Measurements from ENCODE around the gene CTTNBP2NL.
"Not testable (repeated sequence)": the region's sequence is repeated elsewhere in the genome, so short reads cannot be mapped to it uniquely, and the experiment has no call there.

The CTTNBP2NL gene

GRCh38 chr1:112470324-112470723 is 74.3 kb downstream of the CTTNBP2NL start:
- not testable (repeated sequence) for DNase-seq

GRCh38 chr1:112470966-112471365 is 75.0 kb downstream of the CTTNBP2NL start:
- DNase-seq = no peak

DNA sequence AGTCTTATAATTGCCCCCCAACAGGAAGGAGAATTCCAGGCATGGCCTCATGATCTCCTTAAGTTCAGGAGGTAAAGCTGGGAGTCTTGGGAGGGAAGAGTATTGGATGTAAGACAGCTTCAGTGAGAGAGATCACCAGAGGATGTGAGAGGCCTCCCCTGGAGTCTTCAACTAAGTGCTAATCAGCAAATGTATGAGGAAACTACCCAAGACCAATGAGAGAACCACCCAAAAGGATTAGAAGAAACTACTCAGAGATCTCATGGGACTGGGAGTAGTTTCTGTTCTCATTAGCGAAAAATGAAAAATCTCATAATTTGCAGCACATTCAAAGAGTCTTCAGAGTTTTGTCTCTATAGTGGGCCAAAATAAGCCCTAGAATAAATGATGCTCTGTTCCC is 76.1 kb downstream of the CTTNBP2NL start:
- DNase-seq = no peak

- DNase-seq = no peak
Measured at GRCh38 chr1:112477550-112477949, 81.5 kb downstream of the CTTNBP2NL start.

DNA sequence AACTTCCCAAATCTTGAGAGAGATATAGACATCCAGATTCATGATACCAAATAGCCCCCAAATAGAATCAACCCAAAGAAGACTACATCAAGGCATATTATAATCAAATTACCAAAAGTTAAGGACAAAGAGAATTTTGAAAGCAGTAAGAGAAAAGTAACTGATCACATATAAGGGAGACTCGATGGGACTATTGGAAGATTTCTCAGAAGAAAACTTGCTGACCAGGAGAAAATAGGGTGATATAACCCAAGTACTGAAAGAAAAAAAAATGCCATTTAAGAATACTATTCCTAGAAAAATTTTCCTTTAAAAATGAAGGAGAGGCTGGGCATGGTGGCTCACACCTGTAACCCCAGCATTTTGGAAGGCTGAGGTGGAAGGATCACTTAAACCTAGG is 82.3 kb downstream of the CTTNBP2NL start:
- no peak for DNase-seq

DNA sequence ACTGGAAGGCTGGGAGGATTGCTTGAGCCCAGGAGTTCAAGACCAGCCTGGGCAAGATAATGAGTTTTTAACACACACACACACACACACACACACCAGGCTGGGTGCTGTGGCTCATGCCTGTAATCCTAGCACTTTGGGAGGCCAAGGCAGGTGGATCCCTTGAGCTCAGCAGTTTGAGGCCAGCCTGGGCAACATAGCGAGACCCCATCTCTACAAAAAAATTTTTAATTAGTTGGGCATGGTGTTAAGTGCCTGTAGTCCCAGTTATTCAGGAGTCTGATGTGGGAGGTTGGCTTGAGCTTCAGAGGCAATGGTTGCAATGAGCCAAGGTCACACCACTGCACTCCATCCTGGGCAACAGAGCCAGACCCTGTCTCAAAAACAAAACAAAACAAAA is 90.0 kb downstream of the CTTNBP2NL start:
- not testable (repeated sequence) for DNase-seq

- DNase-seq = not testable (repeated sequence)
Measured at GRCh38 chr1:112487686-112488085, 91.7 kb downstream of the CTTNBP2NL start.

DNA sequence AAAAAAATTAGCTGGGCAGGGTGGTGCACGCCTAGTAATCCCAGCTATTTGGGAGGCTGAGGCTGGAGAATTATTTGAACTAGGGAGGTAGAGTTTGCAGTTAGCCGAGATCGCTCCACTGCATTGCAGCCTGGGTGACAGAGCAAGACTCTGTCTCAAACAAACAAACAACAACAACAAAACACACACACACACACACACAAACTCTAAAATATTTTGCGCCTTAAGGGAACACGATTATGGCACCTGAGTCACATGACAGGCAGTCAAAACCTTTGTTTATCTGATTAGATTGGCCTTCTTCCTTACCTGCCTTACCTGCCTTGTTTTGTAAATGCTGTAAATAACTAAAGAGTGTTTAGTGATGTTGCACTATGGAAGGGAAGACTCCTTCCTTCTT is 92.1 kb downstream of the CTTNBP2NL start:
- no peak for DNase-seq

DNA sequence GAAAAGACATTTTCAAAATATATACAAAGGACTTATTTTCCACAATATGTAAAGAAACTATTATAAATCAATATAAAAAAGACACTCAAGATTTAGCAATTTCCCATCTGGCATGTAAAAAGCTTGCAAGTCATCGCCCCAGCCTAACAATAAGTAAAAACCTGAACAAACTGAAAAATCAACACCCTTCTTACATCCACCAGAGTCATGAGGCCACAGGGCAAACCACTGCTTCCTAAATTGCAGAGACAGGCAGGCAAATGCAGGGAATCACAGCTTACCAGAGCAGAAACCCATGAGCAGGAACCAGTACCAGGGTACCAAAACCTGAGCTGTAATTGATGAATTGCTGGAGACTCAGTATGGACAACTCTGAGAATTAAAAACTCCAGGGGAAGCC is 96.1 kb downstream of the CTTNBP2NL start:
- DNase-seq = no peak

GRCh38 chr1:112493351-112493750 is 97.3 kb downstream of the CTTNBP2NL start:
- no peak for DNase-seq

GRCh38 chr1:112496290-112496689 is 100.3 kb downstream of the CTTNBP2NL start:
- no peak for DNase-seq

DNA sequence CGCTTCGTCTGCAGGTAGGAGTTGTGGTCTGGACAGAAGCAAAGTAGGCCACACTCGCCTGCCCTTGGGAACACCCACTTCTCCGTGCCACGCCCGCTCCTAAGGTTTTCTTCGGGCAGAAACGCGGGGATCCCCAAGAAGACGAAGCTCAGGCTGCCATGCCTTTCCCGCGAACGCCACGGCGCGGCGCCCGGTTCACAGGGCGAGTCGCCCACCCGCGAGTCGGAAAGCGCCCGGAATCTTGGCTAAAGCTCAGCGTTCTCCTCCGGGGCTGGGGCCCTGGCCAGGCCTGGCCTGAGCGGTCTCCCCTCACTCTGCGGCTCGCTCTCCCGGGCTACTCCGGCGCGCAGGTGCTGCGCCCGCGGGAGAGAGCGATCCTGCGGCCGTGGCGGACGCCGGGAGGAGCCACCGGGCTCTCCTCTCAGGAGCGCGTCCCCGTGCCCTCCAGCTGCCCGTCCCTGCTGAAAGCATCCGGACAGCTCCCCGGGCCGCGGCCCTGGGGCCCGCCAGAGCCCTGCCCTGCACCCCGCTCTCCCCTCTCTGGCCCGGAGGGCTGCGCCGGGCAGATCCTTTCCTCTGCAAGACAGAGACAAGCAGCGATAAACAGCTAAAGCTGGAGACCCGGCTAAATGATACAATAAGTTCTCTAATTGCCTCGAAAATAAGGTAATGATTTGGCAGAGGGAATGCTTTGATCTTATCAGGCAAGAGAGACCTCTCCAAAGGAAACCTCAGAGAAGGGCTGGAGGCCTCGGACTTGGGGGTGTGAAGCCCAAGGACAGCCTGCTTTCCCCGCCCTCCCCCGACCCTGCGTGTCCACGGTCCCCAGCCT is 106.0 kb downstream of the CTTNBP2NL start:
- DNase-seq = peak; percentile 20

DNA sequence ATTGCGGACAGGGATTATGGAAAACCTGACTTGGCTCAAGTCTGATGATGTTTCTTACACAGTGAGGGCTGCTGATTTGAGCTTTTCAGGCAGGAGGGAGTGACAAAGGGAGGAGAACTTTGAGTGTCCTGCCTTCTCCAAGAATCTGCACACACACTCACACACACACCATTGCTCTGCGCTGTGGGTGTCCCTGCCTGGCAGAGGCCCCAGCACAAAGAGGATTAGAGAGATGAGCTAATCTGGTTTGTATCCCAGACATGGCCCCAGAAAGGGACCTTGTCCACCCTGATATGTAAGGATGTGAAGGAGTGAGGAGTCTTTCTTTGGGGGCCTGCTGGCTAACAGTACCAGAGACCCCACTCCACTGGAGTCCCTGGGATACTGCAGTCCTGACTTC is 106.8 kb downstream of the CTTNBP2NL start:
- DNase-seq = no peak

DNA sequence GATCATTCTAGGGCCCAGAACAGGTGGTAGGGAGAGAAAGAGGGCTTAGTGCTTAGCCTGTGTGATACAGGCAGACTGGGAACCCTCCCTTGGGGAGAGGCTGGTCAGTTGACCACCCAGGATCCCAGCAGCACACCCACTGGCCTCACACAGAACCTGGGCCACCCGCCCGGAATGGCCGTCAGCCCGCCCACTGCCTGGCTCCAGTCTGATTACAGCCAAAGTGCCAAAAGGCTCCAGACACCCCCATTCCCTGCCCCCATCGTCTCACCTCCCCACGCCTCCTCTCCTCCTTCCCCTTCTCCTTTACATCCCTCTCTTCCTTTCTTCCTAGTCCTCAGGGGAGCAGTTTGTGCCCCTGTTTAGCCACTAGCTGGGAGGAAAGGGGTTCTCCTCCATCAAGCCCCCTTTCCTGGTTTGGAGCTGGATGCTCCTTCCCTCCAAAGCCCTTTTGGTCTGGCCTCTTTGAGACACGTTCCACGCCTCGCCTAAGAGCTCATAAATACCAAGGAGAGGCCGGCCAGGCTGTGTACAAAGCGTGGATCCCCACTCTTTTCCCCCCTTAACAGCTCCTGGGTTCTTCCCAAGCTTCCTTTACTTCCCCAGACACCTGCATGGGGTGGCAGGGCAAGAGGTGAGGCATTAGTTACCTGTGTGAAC is 108.1 kb downstream of the CTTNBP2NL start:
- no peak for DNase-seq

- DNase-seq = no peak
Measured at GRCh38 chr1:112504661-112505399, 108.8 kb downstream of the CTTNBP2NL start.

GRCh38 chr1:112505400-112505785 is 109.4 kb downstream of the CTTNBP2NL start:
- no peak for DNase-seq

DNA sequence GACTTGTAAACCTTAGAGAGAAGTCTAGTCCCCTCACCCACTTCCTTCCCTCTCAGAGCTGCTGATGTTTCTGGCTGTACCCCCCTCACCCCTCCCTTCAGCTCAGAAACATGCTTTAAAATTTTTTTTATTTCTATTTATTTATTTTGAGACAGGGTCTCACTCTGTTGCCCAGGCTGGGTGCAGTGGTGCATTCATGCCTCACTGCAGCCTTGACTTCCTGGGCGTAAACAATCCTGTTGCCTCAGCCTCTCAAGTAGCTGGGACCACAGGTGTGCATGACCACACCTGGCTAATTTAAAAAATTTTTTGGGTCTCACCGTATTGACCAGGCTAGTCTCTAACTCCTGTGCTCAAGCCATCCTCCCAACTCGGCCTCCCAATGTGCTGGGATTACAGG is 109.9 kb downstream of the CTTNBP2NL start:
- DNase-seq = no peak

- no peak for DNase-seq
Measured at GRCh38 chr1:112506306-112506705, 110.3 kb downstream of the CTTNBP2NL start.

DNA sequence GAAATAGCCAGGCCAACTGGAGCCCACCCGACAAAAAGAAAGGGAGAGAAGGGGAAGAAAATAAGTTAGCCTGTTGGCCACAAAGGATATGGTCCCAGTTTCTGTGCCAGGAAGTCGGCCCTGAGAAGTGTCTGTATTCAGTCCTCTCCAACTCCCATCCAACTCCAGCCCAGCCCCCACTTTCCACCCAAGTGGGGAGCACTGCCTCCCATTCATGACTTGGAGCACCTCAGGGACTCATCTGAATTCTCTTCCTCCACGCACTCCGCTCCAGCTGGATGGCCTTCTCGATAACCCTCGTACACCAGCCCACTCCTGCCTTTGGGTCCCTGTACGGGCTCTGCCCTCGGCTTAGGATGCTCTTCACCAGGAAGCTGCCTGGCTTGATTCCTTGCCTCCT is 110.7 kb downstream of the CTTNBP2NL start:
- DNase-seq = no peak

DNA sequence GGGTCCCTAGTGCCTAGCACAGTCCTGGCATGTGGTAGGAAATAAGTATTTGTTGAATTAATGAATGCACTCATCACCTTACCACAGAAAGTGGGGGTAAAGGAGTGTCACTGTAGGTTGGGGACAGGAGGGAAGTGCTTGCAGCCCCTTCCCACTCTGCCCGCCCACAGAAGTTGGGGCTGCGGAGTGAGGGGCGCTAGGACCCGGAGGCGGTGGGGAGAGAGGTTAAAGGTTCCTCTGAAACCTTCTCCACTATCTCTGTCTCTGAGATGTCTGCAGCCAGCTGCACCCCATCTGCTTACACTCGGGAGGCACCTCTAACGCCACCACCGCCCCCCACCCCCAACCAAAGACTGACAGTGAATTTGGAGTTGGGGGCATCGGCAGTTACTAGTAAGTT is 111.3 kb downstream of the CTTNBP2NL start:
- no peak for DNase-seq

DNA sequence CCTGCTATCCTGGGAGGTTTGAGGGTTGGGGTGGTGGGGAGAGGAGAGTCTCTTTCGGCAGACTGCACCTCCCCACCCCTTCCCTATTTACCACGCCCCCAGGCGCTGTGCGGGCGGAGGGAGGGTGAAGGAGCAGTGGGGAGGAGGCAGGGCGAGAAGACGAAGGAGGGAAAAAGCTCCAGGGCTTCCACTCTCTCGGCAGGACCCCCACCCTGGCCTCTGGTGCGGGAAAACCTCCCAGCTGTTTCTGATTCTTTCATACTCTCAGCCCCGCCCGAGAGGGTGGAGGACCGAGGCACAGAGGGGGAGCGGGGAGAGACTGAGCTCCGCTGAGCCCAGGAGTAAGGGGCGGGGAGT is 111.9 kb downstream of the CTTNBP2NL start:
- DNase-seq = no peak

DNA sequence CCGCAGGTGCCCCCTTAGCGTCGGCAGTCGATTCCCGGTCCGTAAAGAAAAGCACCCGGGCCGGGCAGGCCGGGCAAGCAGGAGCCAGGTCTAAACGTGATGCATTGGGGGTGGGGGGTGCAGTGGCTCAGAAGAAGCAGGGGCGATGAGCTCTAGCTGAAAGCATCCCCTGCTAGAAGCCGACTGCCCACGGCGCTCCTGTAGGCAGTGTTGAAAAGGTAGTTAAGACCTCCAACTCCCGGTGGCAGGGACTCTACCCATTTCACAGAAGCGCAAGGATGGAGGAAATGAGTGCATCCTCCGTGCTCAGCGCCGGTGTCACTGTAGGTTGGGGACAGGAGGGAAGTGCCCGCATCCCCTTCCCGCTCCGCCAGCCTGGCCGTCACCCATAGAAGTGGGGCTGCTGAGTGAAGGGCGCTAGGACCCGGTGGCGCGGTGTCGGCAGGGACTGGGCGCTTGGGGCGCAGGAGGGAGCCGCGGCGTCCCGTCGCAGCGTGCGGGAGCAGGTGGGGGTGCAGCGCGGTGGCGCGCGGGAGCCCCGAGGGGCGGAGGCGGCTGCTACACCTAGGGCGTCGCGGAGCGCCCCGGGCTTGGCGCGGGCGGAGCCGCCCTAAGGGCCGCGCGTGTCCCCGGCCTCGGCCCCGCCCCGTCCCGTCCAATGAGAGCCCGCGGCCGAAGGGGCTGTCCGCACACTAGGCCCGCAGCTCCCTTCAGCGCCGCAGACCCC is 112.4 kb downstream of the CTTNBP2NL start, which contains the start of gene WNT2B:
WNT2B (plus strand) TSS at position 688 of the 727 bp plus-strand sequence. CDS start 298 bp downstream, outside the sequence.
- peak; percentile 4 for DNase-seq

Data from effector CD8-positive, alpha-beta T cell (primary cell).